Hindlimb muscle (tissue), 1 donor: Measurements from ENCODE around the gene BAX. TPM values are rescaled to one million over a fixed set of nuclear protein-coding genes. Genes with fewer than 3 reads are reported as not detected.

ENCODE experiments used
- polyA plus RNA-seq: library from polyadenylated mRNA; unstranded; fragments of 120-200 nt; gene quantifications from one replicate; pipeline ENCODE4 v1.2.1, GENCODE V29; 2013; ENCODE audit not compliant: insufficient read length

BAX gene
- polyA plus RNA-seq, 1 donor, result 39.3 TPM

Other genes starting within 250 kb of the BAX start
- 192 TPM for gene MAMSTR, start 235.2 kb upstream of the BAX start, polyA plus RNA-seq
- gene RASIP1, start 214.3 kb upstream of the BAX start, polyA plus RNA-seq, result 32.8 TPM
- gene IZUMO1, start 208.0 kb upstream of the BAX start, polyA plus RNA-seq, result 0.96 TPM
- gene FUT1, start 202.2 kb upstream of the BAX start, polyA plus RNA-seq, result 1.2 TPM
- not detected for gene FGF21, start 199.4 kb upstream of the BAX start, polyA plus RNA-seq
- 28.5 TPM for gene BCAT2, start 143.8 kb upstream of the BAX start, polyA plus RNA-seq
- gene HSD17B14, start 118.4 kb upstream of the BAX start, polyA plus RNA-seq, result 3.8 TPM
- 40.4 TPM for gene PLEKHA4, start 86.3 kb upstream of the BAX start, polyA plus RNA-seq
- gene PPP1R15A, start 82.5 kb upstream of the BAX start, polyA plus RNA-seq, result 59.4 TPM
- gene TULP2, start 56.1 kb upstream of the BAX start, polyA plus RNA-seq, result not detected
- 175 TPM for gene NUCB1, start 54.6 kb upstream of the BAX start, polyA plus RNA-seq
- 0.93 TPM for gene DHDH, start 21.2 kb upstream of the BAX start, polyA plus RNA-seq
- 701 TPM for gene FTL, start 10.4 kb downstream of the BAX start, polyA plus RNA-seq
- gene GYS1, start 38.4 kb downstream of the BAX start, polyA plus RNA-seq, result 108 TPM
- gene RUVBL2, start 39.0 kb downstream of the BAX start, polyA plus RNA-seq, result 61.0 TPM
- gene LHB, start 62.2 kb downstream of the BAX start, polyA plus RNA-seq, result not detected
- not detected for gene CGB3, start 69.5 kb downstream of the BAX start, polyA plus RNA-seq
- gene CGB2, start 77.0 kb downstream of the BAX start, polyA plus RNA-seq, result not detected
- gene CGB1, start 82.0 kb downstream of the BAX start, polyA plus RNA-seq, result not detected
- gene CGB5, start 89.0 kb downstream of the BAX start, polyA plus RNA-seq, result not detected
- gene CGB8, start 94.2 kb downstream of the BAX start, polyA plus RNA-seq, result not detected
- gene CGB7, start 102.9 kb downstream of the BAX start, polyA plus RNA-seq, result 2.3 TPM
- 5.8 TPM for gene NTF4, start 109.9 kb downstream of the BAX start, polyA plus RNA-seq
- 9.8 TPM for gene KCNA7, start 117.8 kb downstream of the BAX start, polyA plus RNA-seq
- 259 TPM for gene SNRNP70, start 130.6 kb downstream of the BAX start, polyA plus RNA-seq
- 13.4 TPM for gene LIN7B, start 159.5 kb downstream of the BAX start, polyA plus RNA-seq
- gene C19orf73, start 164.3 kb downstream of the BAX start, polyA plus RNA-seq, result 0.54 TPM
- 10.0 TPM for gene PPFIA3, start 164.7 kb downstream of the BAX start, polyA plus RNA-seq
- 187 TPM for gene HRC, start 200.5 kb downstream of the BAX start, polyA plus RNA-seq
- gene TRPM4, start 202.9 kb downstream of the BAX start, polyA plus RNA-seq, result 49.4 TPM